C4-2B (cell line): ENCODE measurements around the gene SMARCA2.

Experiments
- CTCF ChIP-seq: fragments of 450-650 bp; conservative IDR thresholded peaks from 2 replicates; pipeline ENCODE4 v1.5.1; 2017; ENCODE audit warnings: mild to moderate bottlenecking
- ZFX ChIP-seq: fragments of 450-650 bp; IDR thresholded peaks from 2 replicates; pipeline ENCODE4 v1.6.1; 2017

GRCh38 chr9:2017331-2018161, 2.4 kb downstream of the SMARCA2 start:
- TF ChIP-seq CTCF (no peak), ZFX (peak; percentile 54)
